ENCODE measurements around the gene PITPNC1. TPM values are rescaled to one million over a fixed set of nuclear protein-coding genes. Genes with fewer than 3 reads are reported as not detected.

The PITPNC1 gene
- total RNA-seq, 4 donors from 2014 or later = 8.0 to 20.4 (median 9.6) TPM

DNA sequence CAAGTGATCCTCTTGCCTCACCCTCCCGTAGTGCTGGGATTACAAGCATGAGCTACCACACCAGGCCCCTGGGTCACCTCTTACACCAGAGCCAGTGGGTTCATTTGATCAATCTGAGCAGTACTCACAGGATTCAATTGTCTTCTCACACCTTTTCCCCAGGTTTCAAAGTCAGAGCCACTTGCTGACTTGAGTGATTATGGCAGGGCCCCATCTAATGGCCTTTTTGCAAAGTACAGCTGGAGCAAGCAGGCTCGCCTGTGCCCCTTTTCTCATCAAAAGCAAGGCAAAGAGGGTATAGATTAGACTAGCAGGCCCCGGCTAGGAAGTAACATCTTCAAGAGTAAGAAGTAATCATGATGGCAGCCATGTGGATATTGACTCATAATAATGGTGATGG, 225.9 kb downstream of the PITPNC1 start:
- no peak overlapping the region for H3K27ac ChIP-seq
- 79 to 90% methylated on average over 3 of the region's 3 CpGs for WGBS, 2 donors
- peaks cover 0 to 30% (median 0%) of the 10 kb centered on the region in 4 donors for H3K4me1 ChIP-seq
- no peaks in the 10 kb centered on the region for H3K27me3 ChIP-seq
- H3K36me3 ChIP-seq = no peaks in the 10 kb centered on the region
- TF ChIP-seq POLR2A (IDR thresholded peaks at IDR 0.05) (no peak), CTCF (IDR thresholded peaks at IDR 0.05) (peak in 1 of 5 experiments; percentile 3)
- H3K4me3 ChIP-seq = no peak overlapping the region
- no peak for DNase-seq (ENCODE audit: low spot score in 2 of 2)
- H3K9me3 ChIP-seq = no peaks in the 10 kb centered on the region

GRCh38 chr17:67605256-67605912, 228.3 kb downstream of the PITPNC1 start:
- no peaks in the 10 kb centered on the region for H3K36me3 ChIP-seq
- H3K4me3 ChIP-seq = no peak overlapping the region
- H3K4me1 ChIP-seq = peaks cover 0 to 33% (median 0%) of the 10 kb centered on the region in 4 donors
- no peaks in the 10 kb centered on the region for H3K27me3 ChIP-seq
- WGBS, 2 donors = 50 to 63% methylated on average over 17 of the region's 17 CpGs
- no peak for DNase-seq (ENCODE audit: low spot score in 2 of 2)
- no peaks in the 10 kb centered on the region for H3K9me3 ChIP-seq
- peak overlapping the region in 1 of 4 donors; percentile 10 for H3K27ac ChIP-seq
- TF ChIP-seq POLR2A (IDR thresholded peaks at IDR 0.05) = no peak
- TF ChIP-seq CTCF (IDR thresholded peaks at IDR 0.05) = no peak
- no peak for TF ChIP-seq EP300 (IDR thresholded peaks at IDR 0.05)

DNA sequence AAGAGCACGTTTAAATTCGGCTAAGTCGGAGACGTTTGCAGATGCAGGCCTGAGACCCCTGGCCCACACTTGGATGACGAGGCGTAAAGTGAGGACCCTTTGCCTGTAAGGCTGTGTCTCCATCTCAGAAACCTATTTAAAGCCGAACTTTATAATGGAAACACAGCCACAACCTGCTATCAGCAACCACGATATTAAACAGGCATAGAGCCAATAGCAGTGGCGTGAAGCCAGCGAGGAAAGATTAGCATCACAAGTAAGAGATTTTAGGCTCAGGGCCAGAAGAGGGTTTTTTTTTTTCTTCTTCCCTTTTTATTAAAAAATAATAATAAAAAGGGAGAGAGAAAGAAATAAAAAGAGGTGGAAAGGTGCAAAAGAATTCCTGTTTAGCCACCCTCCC, 229.4 kb downstream of the PITPNC1 start:
- no peak overlapping the region for H3K27ac ChIP-seq
- DNase-seq (ENCODE audit: low spot score in 2 of 2) = peak in 1 of 2 donors; percentile 38
- H3K36me3 ChIP-seq = no peaks in the 10 kb centered on the region
- peaks cover 0 to 33% (median 0%) of the 10 kb centered on the region in 4 donors for H3K4me1 ChIP-seq
- no peak for TF ChIP-seq POLR2A (IDR thresholded peaks at IDR 0.05)
- no peak for TF ChIP-seq EP300 (IDR thresholded peaks at IDR 0.05)
- TF ChIP-seq CTCF (IDR thresholded peaks at IDR 0.05) = no peak
- H3K9me3 ChIP-seq = no peaks in the 10 kb centered on the region
- H3K4me3 ChIP-seq = no peak overlapping the region
- no peaks in the 10 kb centered on the region for H3K27me3 ChIP-seq
- 45 to 46% methylated on average over 10 of the region's 10 CpGs for WGBS, 2 donors

- no peak for TF ChIP-seq CTCF (IDR thresholded peaks at IDR 0.05)
- no peak for TF ChIP-seq POLR2A (IDR thresholded peaks at IDR 0.05)
- no peak for TF ChIP-seq EP300 (IDR thresholded peaks at IDR 0.05)
- H3K4me3 ChIP-seq = no peak overlapping the region
- peaks cover 0 to 33% (median 0%) of the 10 kb centered on the region in 4 donors for H3K4me1 ChIP-seq
- no peaks in the 10 kb centered on the region for H3K27me3 ChIP-seq
- no peaks in the 10 kb centered on the region for H3K9me3 ChIP-seq
- DNase-seq (ENCODE audit: low spot score in 2 of 2) = no peak
- H3K27ac ChIP-seq = no peak overlapping the region
- H3K36me3 ChIP-seq = no peaks in the 10 kb centered on the region
- 71 to 85% methylated on average over 10 of the region's 10 CpGs for WGBS, 2 donors
These were observed 230.0 kb downstream of the PITPNC1 start for GRCh38 chr17:67606896-67607604.

DNA sequence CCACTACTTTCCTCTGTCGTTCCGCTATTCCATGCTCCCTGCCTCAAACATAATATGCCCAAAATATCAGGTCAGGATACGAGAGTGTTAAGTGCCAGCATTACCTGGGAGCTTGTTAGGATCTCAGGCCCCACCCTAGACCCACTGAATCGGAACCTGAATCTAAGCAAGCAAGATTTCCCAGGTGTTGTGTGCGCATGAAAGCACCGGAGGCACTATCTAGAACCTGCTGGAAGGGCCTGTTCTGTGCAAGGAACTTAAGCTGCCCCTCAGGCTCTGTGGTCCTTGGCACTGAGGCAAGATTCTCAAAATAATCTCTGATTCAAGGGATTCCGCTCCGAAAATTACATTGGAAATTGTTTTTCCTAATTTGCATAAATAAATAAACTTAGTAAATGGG, 233.0 kb downstream of the PITPNC1 start:
- Histone ChIP-seq H3K27me3 (no peaks in the 10 kb centered on the region), H3K9me3 (no peaks in the 10 kb centered on the region), H3K4me1 (peaks cover 0 to 28% (median 0%) of the 10 kb centered on the region in 4 donors), H3K36me3 (no peaks in the 10 kb centered on the region), H3K27ac (no peak overlapping the region), H3K4me3 (no peak overlapping the region)
- 97 to 98% methylated on average over 8 of the region's 8 CpGs for WGBS, 2 donors
- TF ChIP-seq POLR2A (IDR thresholded peaks at IDR 0.05) = no peak
- DNase-seq (ENCODE audit: low spot score in 2 of 2) = no peak

Data from tibial nerve (tissue), 4 donors.